ENCODE results near the gene TNFRSF13B.
"Not testable (repeated sequence)": the region's sequence is repeated elsewhere in the genome, so short reads cannot be mapped to it uniquely, and the experiment has no call there.

TNFRSF13B gene

GRCh38 chr17:16986391-16986790, 14.5 kb upstream of the TNFRSF13B start:
- no peak for TF ChIP-seq CTCF (IDR thresholded peaks at IDR 0.05; ENCODE audit: control insufficient read depth, insufficient read depth, low read depth, low read length, missing control alignments)
- no peak for DNase-seq (ENCODE audit: low read depth)
- H3K4me3 ChIP-seq (ENCODE audit: control insufficient read depth, low read depth, low read length): no peak overlapping the region

GRCh38 chr17:16981928-16982327, 10.0 kb upstream of the TNFRSF13B start:
- no peak overlapping the region for H3K4me3 ChIP-seq (ENCODE audit: control insufficient read depth, low read depth, low read length)
- TF ChIP-seq CTCF (IDR thresholded peaks at IDR 0.05; ENCODE audit: control insufficient read depth, insufficient read depth, low read depth, low read length, missing control alignments): no peak
- no peak for DNase-seq (ENCODE audit: low read depth)

- no peak overlapping the region for H3K4me3 ChIP-seq (ENCODE audit: control insufficient read depth, low read depth, low read length)
- TF ChIP-seq CTCF (IDR thresholded peaks at IDR 0.05; ENCODE audit: control insufficient read depth, insufficient read depth, low read depth, low read length, missing control alignments): no peak
- DNase-seq (ENCODE audit: low read depth): no peak
These were observed 9.2 kb upstream of the TNFRSF13B start for GRCh38 chr17:16980813-16981731.

- no peak overlapping the region for H3K4me3 ChIP-seq (ENCODE audit: control insufficient read depth, low read depth, low read length)
- DNase-seq (ENCODE audit: low read depth): no peak
- no peak for TF ChIP-seq CTCF (IDR thresholded peaks at IDR 0.05; ENCODE audit: control insufficient read depth, insufficient read depth, low read depth, low read length, missing control alignments)
These were observed 8.1 kb upstream of the TNFRSF13B start for GRCh38 chr17:16980061-16980460.

GRCh38 chr17:16979237-16979823, 7.4 kb upstream of the TNFRSF13B start:
- H3K4me3 ChIP-seq (ENCODE audit: control insufficient read depth, low read depth, low read length); DNase-seq (ENCODE audit: low read depth): not testable (repeated sequence)

GRCh38 chr17:16977932-16978331, 6.0 kb upstream of the TNFRSF13B start:
- no peak for DNase-seq (ENCODE audit: low read depth)
- TF ChIP-seq CTCF (IDR thresholded peaks at IDR 0.05; ENCODE audit: control insufficient read depth, insufficient read depth, low read depth, low read length, missing control alignments): no peak
- H3K4me3 ChIP-seq (ENCODE audit: control insufficient read depth, low read depth, low read length): no peak overlapping the region

Measured in AG09309 (cell line).